GM19395 (cell line): ENCODE data around the gene OVOL1.
"Not testable (repeated sequence)": the region's sequence is repeated elsewhere in the genome, so short reads cannot be mapped to it uniquely, and the experiment has no call there.

Source experiments
- ATAC-seq: cut with Tn5 transposase; IDR thresholded peaks from one replicate; pipeline ENCODE4 v1.9.1; 2021; ENCODE audit warnings: mild to moderate bottlenecking, moderate library complexity; ENCODE audit not compliant: unreplicated experiment

OVOL1 gene

DNA sequence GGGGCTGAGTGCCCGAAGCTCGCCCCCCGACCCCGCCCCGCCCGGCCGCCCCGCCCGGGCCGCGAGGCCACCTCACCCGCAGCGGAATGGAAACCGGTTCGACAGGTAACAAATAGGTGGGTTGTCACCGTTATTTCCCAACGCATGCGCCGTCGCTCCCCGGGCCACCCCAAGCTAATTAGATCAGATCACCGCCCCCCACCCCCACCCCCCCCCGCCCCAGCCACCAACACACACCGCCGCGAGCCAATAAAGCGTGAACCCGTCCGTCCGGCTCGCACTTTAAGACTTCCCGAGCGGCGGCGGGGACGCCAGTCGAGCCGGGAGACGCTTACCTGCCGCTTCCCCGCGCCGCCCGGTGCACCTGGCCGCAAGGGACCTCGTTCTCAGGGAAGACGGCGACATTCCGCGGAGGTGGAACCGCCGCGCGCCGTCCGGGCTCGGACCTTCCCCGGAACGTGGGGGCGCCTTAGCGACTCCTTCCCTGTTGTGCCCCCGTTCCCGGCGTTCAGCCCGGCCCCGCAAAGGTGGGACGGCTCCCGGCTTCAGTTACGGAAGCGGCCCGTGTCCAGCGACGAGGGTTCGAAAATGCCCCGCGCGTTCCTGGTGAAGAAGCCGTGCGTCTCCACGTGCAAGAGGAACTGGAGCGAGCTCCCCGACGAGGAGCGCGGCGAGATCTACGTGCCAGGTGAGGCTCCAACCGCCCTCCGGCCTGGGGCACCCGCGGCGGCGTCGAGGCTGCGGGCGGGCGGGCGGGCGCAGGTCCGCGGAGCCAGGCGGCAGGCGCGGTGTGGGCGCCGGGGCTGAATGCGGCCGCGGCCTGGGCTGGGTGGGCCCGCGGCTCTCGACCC lies at the start of gene OVOL1:
TSS of gene OVOL1 (plus strand) at position 278 of the 851 bp plus-strand sequence. CDS start at position 589, 311 bp downstream.
- ATAC-seq, result no peak

DNA sequence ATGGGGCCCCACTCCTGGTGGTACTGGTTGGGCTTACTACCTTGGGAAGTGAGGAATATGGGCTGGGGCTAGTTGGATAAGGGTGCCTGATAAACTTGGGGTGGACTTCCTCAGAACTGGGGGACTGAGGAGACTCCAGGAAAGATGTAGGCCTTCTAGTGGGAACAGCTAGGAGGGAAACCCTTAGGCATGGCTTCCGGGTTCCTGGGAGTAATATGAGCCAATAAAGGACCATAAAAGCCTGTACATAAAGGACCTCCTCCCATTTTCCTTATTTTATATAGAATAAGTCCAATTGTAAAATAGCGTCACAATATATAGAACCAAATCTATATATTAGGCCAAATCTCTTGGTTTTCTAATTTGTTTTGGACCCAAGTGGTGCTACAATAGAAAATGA lies 47.8 kb upstream of the OVOL1 start:
- ATAC-seq, result no peak

DNA sequence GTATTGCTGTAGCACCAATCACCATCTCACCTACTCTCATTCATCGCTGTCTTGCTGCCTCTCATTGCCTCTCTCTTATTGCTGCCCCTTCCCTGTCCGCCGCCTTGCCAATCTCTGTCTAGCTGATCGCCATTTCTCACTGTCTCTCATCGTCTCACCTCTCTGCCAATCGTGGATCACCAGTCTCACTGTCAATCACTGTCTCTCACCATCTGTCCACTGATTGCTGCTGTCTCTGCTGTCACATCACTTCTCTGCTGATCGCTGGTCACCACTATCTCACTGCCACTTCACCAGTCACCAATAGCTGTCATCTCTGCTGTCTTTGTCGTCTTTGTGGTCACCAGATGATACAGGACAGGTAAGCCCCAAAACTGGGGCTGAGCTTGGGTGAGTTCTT lies 45.7 kb upstream of the OVOL1 start:
- no peak for ATAC-seq

DNA sequence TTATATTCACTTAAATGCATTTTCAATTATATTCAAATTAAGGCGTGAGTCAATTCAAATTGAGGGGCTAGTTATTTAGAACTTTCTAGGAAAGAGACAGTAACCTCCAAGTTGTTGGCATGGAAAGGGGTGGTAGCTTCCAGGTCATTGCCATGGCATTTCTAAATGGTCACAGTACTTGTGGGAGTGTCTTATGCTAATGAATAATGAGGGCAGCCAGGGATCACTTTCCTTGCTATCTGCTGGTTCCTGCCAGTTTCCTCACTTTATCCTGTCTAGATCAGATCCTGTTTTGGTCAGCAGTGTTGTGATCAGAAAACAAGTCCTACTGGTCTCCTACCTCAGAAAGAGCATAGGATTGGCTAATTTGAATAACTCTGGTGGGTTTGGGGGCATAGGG lies 44.5 kb upstream of the OVOL1 start:
- ATAC-seq, result no peak

DNA sequence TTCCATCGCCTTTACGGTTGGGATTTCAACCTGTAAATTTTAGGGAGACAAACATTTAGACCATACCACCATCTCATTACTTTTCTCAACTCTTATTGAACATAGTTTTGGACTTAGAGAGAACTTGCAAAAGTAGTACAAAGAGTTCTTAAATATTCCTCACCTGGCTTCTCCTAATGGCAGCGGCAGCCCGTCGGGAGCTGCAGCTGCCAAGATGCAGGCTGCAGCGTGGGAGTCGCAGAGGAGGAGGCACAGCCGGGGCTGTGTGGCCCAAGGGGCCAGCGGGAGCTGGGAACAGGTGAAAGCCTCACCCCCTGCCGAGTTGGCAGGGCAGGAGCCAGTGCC lies 43.2 kb upstream of the OVOL1 start:
- no peak for ATAC-seq

DNA sequence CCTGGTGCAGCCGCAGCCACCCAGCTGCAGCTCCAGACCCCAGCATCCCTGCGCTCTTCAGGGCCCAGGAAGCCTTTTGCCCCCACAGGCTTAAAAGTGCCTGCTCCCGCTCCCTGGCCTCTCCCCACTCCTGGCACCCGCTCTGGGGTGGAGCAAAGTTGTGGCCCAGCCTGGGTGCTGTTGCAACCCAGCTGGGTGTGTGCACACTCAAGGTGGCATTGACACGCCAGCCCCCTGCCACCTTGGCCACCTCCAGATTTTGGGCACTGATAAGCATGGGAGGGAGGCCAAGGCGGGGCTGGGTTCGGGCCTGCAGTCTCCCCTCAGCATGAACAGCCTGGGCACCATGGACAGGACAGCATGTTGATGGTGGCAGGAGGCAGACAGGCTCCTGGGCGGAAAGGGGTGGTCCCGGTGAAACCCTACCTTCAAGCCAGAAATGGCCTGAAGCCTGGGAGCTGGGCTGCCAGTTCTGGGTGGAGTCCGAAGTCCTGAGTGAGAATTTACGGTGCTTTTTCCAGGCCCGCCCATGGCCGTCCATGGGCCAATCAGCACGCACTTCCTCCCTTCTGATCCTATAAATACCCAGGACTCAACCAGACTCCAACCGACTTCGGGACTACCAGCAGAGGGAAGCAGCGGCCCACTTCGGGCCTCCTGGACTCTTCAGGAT lies 42.7 kb upstream of the OVOL1 start:
- no peak for ATAC-seq

DNA sequence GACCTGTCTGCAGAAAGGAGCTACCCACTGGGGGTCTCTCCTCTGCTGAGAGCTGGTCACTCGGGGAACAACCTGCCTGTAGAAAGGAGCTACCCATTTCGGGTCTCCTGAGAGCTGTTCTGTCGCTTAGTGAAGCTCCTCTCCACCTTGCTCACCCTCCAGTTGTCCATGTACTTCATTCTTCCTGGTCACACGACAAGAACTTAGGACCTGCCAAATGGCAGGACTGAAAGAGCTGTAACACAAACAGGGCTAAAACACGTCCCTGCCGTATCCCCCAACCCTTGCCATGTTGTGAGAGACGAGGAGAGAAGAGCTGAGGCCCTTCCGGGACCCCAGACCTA lies 42.2 kb upstream of the OVOL1 start:
- no peak for ATAC-seq

DNA sequence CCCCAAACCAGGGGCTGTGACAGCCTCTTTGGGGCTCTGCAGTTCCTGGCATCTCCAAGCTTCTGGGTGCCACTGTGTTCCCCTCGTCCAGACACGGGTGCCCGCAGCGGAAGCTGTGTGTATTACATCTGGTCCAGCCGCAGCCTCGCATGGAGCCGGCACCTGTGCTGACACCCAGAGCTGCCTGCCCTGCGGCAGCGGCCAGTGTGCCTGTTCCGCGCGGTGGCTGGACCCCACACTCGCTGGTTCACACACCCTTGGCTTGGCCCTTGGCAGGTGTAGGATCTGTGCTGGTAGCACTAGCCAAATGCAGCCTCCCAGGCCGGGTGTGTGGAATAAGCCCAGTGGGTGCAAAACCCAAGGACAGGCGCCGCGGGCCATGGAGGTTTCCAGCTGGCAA lies 41.8 kb upstream of the OVOL1 start:
- ATAC-seq, result no peak

DNA sequence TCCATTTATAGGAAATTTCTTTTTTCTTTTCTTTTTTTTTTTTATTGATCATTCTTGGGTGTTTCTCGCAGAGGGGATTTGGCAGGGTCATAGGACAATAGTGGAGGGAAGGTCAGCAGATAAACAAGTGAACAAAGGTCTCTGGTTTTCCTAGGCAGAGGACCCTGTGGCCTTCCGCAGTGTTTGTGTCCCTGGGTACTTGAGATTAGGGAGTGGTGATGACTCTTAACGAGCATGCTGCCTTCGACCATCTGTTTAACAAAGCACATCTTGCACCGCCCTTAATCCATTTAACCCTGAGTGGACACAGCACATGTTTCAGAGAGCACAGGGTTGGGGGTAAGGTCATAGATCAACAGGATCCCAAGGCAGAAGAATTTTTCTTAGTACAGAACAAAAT lies 24.7 kb upstream of the OVOL1 start:
- not testable (repeated sequence) for ATAC-seq

DNA sequence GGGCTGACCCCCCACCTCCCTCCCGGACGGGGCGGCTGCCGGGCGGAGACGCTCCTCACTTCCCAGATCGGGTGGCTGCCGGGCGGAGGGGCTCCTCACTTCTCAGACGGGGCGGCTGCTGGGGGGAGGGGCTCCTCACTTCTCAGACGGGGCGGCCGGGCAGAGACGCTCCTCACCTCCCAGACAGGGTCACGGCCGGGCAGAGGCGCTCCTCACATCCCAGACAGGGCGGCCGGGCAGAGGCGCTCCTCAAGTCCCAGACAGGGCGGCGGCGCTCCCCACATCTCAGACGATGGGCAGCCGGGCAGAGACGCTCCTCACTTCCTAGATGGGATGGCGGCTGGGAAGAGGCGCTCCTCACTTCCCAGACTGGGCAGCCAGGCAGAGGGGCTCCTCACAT lies 24.0 kb upstream of the OVOL1 start:
- not testable (repeated sequence) for ATAC-seq

DNA sequence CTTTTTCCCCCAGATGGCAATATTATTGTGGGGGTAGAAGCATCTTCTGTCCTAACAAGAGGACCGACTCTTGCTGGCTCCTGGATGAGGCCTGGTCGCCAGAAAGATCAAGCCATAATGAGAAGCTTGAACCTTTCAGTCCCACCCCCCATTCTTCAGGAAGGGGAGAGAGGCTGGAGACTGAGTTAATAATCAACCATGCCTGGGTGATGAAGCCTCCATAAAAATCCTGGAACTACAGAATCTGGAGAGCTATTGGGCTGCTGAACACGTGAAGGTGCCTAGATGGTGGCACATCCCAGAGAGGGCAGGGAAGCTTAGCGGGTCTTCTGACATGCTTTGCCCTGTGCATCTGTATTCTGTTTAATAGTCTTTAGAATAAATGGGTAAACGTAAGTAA lies 22.4 kb upstream of the OVOL1 start:
- no peak for ATAC-seq

DNA sequence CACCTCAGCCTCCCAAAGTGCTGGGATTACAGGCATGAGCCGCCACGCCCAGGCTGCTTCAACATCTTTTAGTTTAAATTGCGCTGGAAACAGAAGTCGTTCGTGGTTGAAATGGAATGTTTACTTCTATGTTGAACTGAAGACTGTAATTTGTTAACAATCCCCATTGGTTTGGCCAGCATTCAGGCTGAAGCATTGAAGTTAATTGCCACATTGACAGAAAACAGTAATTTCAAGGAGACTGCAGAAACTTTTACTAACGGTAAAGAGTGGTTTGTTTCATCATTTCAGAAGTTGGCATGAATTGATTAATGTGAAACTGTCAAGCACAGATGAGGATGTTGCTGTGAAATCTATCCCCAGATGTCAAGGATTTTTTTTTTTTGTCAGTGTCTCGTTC lies 20.3 kb upstream of the OVOL1 start:
- no peak for ATAC-seq

DNA sequence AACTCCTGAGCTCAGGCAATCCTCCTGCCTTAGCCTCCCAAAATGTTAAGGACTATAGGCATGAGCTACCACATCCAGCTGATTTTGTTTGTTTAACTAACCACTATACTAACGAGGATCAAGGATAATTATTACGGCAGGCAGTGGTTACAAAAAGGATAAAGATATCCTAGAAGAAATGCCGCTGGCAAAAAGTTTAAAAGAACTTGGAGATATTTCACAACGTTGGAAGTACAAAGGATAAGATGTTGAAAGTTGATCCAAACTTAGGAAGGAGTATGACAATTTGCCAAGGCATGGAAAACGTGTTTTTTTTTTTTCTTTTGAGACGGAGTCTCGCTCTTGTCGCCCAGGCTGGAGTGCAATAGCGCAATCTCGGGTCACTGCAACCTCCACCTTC lies 19.5 kb upstream of the OVOL1 start:
- no peak for ATAC-seq

DNA sequence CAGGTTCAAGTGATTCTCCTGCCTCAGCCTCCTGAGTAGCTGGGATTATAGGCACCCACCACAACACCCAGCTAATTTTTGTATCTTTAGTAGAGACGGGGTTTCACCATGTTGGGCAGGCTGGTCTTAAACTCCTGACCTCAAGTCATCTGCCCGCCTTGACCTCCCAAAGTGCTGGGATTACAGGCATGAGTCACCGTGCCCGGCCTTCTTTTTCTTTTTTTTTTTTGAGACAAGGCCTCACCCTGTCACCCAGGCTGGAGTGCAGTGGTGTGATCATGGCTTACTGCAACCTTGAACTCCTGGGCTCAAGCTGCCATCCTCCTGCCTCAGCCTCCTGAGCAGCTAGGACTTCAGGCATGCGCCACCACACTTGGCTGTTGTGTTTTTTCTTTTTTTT lies 19.1 kb upstream of the OVOL1 start:
- not testable (repeated sequence) for ATAC-seq

DNA sequence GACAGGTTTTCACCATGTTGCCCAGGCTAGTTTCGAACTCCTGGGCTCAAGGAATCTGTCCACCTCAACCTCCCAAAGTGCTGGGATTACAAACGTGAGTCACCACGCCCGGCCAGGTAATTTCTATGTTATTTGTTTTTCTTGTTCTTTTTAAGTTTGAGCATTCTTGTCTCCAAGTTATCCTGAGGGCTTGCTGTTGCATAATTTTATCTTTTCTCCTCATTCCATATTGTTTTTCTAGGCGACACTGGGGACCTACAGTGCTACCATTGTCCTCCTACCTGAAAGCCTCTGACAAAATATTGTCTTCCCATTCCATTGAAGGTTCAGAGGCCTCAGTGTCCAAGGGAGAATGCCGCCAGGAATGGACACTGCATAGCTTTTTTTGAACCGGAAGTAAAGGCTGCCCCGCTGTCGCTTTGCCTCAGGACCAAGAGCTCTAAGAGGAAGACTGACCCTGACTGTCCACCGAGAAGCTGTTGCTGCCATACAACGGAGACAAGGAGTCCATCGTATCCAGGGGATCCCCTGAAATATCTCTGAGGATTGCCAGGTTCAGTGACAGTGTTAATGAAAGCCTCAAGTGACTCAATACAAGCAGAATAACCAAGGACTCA lies 15.8 kb upstream of the OVOL1 start:
- ATAC-seq, result no peak

DNA sequence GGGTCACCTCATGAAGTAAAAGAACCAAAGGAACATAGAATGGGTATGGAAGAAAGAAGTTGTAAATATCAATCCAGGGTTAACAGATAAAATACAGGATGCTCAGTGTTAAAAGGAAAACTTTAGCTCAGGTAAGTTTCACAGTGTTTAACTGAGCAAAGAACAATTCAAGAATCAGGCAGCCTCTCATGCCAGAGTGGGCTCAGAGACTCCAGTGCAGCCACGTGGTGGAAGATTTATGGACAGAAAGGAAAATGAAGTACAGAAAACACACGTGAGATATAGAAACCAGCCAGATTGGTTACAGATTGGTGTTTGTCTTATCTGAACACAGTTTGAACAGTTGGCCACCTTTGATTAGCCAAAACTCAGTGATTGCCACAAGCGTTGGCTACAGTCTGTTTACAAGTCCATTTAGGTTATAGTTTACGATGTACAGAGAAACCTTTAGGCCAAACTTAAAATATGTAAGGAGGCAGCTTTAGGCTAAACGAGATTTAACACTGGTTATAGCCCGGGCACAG lies 15.2 kb upstream of the OVOL1 start:
- no peak for ATAC-seq

DNA sequence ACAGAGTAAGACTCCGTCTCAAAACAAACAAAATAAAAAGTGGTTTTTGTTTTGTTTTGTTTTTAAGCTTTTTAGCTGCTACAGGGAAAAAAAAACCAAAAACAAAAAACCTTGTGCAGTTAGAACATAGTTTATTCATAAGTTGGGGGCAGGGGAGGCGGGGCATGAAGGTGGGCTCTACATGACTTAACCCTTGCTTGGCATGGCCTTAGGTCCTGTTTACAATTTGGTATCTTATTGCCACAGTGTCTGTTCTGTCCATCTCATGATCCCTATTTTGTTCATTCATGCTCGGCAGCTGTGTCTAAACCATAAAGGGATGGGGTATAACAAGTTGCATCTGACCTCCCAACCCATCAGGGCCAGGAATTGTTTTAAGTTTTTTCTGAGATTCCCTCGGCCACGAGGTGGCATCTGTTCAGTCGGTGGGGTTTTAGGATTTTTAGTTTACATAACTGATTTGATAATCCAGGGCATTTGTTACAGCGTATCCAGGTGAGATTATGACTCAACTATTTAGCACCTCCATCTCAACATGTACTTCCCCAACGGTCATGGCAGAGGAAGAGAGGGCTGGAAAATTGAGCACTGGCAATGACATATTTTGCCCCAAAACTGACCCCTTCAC lies 13.0 kb upstream of the OVOL1 start:
- ATAC-seq, result no peak

DNA sequence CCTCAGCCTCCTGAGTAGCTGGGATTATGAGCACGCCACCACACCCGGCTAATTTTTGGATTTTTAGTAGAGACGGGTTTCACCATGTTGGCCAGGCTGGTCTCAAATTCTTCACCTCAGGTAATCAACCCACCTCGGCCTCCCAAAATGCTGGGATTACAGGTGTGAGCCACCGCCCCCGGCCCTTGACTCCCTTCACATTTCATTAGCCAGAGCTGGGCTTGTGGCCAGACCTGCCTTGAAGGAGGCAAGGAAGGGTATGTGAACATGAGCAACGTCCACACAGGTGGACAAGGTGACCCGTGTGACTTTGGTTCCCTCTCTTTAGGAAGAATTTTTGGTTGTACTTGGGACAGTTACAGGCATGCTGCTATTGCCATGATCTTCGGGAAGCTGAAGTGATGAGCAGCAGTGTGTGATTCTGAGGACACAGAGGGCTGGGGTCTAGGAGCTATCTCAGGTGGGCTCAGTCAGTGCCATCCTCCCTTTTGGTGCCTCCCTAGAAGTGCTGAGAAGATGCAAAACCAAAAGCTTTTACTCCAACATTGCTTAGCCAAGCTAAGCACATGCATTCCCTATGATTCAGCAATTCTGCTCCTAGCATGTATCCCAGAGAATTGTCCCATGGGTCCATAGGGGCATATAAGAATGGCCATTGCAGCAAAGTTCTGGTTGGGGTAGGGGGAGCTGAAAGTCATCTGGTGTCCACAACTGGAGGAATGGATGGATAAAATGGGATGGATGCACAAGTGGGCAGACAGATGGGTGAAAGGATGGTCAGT lies 12.1 kb upstream of the OVOL1 start:
- ATAC-seq, result no peak

DNA sequence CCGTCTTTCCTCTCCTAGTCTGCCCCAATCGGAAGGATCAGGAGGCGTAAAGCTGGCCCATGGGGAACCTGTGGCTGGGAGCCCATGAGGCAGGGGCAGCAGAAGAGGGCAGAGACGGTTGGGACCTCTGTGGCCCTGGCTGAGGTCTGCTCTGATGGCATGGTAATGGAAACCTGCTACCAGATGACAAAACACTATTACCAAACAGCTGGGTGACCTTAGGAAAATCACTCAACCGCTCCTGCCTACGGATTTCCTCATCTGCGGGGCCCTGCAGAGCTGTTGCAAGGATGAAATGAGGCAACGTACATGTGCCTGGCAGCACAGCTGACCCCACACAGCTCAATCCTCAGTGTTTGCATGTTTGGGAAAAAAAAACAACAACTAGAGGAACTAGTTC lies 10.7 kb upstream of the OVOL1 start:
- no peak for ATAC-seq

DNA sequence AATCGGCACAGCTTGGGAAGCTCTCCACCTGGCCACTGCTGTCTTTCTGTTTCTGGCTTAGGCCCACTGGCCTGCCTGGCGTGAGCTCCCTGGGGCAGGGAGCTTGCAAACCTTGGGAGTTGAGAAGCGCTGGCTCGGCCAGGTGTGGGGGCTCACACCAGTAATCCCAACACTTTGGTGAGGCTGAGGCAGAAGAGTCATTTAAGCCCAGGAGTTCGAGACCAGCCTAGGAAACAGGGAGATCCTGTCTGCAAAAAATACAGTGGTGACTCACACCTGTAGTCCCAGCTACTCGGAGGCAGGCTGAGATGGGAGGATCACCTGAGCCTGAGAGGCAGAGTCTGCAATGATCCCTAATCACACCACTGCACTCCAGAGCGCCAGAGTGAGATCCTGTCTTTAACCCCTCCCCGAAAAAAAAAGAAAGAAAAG lies 10.1 kb upstream of the OVOL1 start:
- no peak for ATAC-seq

DNA sequence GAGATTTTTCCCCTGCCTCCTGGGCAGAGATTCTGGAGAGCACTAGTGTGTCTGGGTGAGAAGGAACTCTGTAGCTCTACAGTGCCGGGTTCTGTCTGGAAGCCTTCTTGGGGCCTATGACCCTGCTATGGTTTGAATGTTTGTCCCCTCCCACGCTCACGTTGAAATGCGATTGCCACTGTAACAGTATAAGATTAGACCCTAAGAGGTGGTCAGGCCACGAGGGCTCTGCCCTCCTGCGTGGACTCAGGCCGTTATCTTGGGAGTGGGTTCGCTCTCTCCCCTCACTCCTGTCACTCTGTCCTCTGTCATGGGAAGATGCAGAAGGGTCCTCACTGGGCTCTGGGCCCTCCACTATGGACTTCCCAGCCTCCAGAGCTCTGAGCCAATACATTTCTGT lies 9.6 kb upstream of the OVOL1 start:
- no peak for ATAC-seq
